ENCODE measurements around the gene NOP10. TPM values are rescaled to one million over a fixed set of nuclear protein-coding genes. Genes with fewer than 3 reads are reported as not detected.
"Not testable (repeated sequence)": the region's sequence is repeated elsewhere in the genome, so short reads cannot be mapped to it uniquely, and the experiment has no call there.

Gene NOP10
- total RNA-seq, 2 donors from 2014 or later, result 28.9 to 88.8 TPM

GRCh38 chr15:34347951-34348638 lies 5.2 kb upstream of the NOP10 start:
- H3K4me3 ChIP-seq, result no peak overlapping the region
- ATAC-seq (ENCODE audit: insufficient number of reproducible peaks, low FRiP score, low read depth), result no peak
- H3K9me3 ChIP-seq, result no peaks in the 10 kb centered on the region
- no peak overlapping the region for H3K27ac ChIP-seq
- H3K4me1 ChIP-seq (ENCODE audit: control insufficient read depth in 1 of 2, low read depth in 2 of 2), result no peaks in the 10 kb centered on the region
- no peak for TF ChIP-seq CTCF (IDR thresholded peaks at IDR 0.05)
- no peak for DNase-seq (ENCODE audit: low spot score)
- no peaks in the 10 kb centered on the region for H3K27me3 ChIP-seq (replicated peaks; ENCODE audit: insufficient read depth)
- H3K36me3 ChIP-seq, result no peaks in the 10 kb centered on the region

GRCh38 chr15:34342213-34342736 lies 661 bp downstream of the NOP10 start:
- Histone ChIP-seq H3K27ac (peak overlapping the region; percentile 84 to 88), H3K4me3 (peak overlapping the region; percentile 82), H3K4me1 (ENCODE audit: control insufficient read depth in 1 of 2, low read depth in 2 of 2) (peaks cover 10 to 18% of the 10 kb centered on the region in 2 donors)
- not testable (repeated sequence) for ATAC-seq (ENCODE audit: insufficient number of reproducible peaks, low FRiP score, low read depth); H3K27me3 ChIP-seq (replicated peaks; ENCODE audit: insufficient read depth); H3K36me3 ChIP-seq; DNase-seq (ENCODE audit: low spot score); H3K9me3 ChIP-seq

GRCh38 chr15:34341381-34342212 lies 1.3 kb downstream of the NOP10 start:
- H3K27ac ChIP-seq, result no peak overlapping the region
- no peak for ATAC-seq (ENCODE audit: insufficient number of reproducible peaks, low FRiP score, low read depth)

GRCh38 chr15:34339946-34340345 lies 3.0 kb downstream of the NOP10 start:
- Histone ChIP-seq H3K27ac (no peak overlapping the region), H3K27me3 (replicated peaks; ENCODE audit: insufficient read depth) (no peaks in the 10 kb centered on the region), H3K36me3 (peaks cover 7% of the 10 kb centered on the region), H3K4me3 (no peak overlapping the region), H3K4me1 (ENCODE audit: control insufficient read depth in 1 of 2, low read depth in 2 of 2) (peaks cover 18 to 39% of the 10 kb centered on the region in 2 donors), H3K9me3 (no peaks in the 10 kb centered on the region)
- ATAC-seq (ENCODE audit: insufficient number of reproducible peaks, low FRiP score, low read depth) (no peak), DNase-seq (ENCODE audit: low spot score) (no peak)
- no peak for TF ChIP-seq CTCF (IDR thresholded peaks at IDR 0.05)

More at GRCh38 chr15:34341381-34342212, 1.3 kb downstream of the NOP10 start:
- H3K4me1 ChIP-seq (ENCODE audit: control insufficient read depth in 1 of 2, low read depth in 2 of 2), result peaks cover 12 to 23% of the 10 kb centered on the region in 2 donors
- H3K36me3 ChIP-seq, result peaks cover 7% of the 10 kb centered on the region
- no peaks in the 10 kb centered on the region for H3K27me3 ChIP-seq (replicated peaks; ENCODE audit: insufficient read depth)
- peak overlapping the region; percentile 82 for H3K4me3 ChIP-seq
- no peak for TF ChIP-seq CTCF (IDR thresholded peaks at IDR 0.05)
- no peaks in the 10 kb centered on the region for H3K9me3 ChIP-seq
- no peak for DNase-seq (ENCODE audit: low spot score)

GRCh38 chr15:34338347-34338746 lies 4.6 kb downstream of the NOP10 start:
- H3K4me1 ChIP-seq (ENCODE audit: control insufficient read depth in 1 of 2, low read depth in 2 of 2), result peaks cover 30 to 55% of the 10 kb centered on the region in 2 donors
- no peaks in the 10 kb centered on the region for H3K27me3 ChIP-seq (replicated peaks; ENCODE audit: insufficient read depth)
- TF ChIP-seq CTCF (IDR thresholded peaks at IDR 0.05), result no peak
- peak overlapping the region; percentile 85 to 91 for H3K27ac ChIP-seq
- H3K9me3 ChIP-seq, result no peaks in the 10 kb centered on the region
- ATAC-seq (ENCODE audit: insufficient number of reproducible peaks, low FRiP score, low read depth) (no peak), DNase-seq (ENCODE audit: low spot score) (no peak)
- peaks cover 7% of the 10 kb centered on the region for H3K36me3 ChIP-seq
- H3K4me3 ChIP-seq, result peak overlapping the region; percentile 78
